Measurements from ENCODE around the gene EXOC4.

The EXOC4 gene

DNA sequence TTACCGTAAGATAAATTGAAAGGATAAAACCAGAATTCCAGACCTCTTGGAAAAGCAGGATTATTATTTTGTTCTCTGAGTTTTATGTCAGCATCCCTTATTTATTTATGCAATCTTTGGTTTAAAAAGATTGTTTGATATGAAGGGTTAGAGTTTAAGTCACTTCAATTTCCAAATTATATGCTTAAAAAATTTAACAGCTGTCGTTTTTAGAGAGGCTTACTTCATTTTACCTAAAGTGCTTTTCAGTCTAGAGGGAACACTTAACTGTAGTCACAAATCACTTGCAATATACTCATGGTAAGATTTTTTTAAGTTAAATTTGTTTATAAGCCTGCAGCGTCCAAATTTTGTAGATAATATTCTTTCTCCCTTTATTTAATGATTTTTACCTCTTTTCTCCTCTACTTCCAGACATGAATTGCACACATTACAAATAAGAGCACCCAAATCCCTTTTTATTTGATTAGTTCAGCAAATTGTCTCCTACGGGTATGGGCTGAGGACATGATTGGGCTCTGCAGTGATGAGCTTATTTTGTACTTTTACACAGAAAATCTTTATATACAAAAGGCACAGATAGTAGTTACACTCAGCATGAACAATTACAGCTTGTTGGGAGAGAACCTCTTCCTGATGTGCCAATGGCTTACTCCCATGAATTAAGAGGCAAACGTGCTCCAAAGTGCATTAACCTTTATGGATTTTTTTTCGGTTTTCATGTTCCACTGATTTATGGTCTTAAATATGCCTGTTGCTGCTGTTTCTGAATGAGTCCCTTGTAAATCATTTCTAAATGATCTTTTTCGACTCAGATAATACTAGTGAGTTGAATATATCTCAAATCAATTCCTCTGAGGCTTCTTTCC, 555.0 kb downstream of the EXOC4 start:
- DNase-seq, result no peak

GRCh38 chr7:133808493-133808866, 555.6 kb downstream of the EXOC4 start:
- DNase-seq, result no peak

DNA sequence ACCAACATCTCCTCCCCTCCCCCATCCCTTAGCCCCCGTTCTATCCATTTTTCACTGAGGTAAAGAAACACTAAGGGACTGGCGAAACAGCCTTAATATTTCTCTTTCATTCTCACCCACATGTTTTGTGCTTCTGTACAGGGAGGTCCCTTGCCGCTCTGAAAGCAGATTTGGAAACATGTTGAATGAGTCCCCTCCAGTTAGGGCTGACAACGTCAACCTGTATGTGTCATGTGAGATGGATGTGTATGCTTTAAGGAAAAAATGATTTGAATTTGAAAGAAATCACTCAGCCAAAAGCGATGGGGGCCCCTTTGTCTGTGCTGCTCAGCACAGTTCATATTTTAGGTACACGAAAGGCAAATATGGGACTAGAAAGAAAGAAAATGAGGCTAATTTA, 560.0 kb downstream of the EXOC4 start:
- DNase-seq, result no peak

DNA sequence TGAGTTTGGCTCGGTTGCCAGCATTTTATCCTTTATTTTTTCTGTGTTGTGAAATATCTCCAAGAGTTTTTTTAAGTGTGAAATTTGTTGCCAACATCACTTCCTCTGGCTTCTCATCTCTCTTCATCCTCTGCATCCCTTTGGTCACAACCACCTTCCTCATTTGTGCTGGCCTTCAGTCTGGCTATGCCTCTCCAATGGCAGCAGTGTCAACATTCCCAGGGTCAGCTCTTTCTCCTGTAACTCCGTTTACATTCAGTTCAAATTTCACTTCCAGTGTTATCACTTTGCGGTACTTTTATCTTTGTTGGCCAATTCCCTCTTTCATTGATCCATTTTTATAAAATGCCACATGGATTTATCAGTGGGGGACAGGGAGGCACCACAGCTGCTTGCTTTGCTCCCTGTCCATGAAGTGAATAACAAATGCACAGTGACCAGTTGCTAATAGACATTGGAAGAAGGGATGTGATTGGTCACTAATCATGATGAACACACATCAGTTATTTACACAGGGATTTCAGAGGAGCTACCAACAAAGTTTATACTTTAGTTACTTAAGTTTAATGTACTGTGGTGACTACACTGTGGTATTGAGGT, 562.8 kb downstream of the EXOC4 start:
- DNase-seq, result no peak

- DNase-seq, result no peak
These were observed 566.8 kb downstream of the EXOC4 start for GRCh38 chr7:133819695-133820094.

DNA sequence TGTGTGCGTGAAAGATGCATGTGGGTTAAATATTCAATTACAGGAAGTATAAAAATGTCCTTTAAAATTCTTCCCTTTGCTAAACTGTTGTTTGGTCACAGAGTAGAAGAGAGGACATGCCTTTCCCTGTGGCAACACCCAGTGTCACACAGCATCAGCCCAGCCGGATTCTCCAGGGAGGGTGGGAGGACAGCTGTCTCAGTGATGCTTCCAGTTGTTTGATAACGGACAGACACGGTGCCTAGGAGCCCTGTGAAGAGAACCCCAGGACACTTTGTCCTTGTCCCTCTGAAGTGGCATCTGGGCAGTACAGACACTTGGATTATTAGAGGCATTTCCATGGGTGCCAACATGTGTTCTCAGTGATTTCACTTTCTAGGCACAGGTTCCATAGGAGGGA, 567.7 kb downstream of the EXOC4 start:
- DNase-seq, result no peak

- DNase-seq, result no peak
These were observed 568.3 kb downstream of the EXOC4 start for GRCh38 chr7:133821171-133821570.

DNA sequence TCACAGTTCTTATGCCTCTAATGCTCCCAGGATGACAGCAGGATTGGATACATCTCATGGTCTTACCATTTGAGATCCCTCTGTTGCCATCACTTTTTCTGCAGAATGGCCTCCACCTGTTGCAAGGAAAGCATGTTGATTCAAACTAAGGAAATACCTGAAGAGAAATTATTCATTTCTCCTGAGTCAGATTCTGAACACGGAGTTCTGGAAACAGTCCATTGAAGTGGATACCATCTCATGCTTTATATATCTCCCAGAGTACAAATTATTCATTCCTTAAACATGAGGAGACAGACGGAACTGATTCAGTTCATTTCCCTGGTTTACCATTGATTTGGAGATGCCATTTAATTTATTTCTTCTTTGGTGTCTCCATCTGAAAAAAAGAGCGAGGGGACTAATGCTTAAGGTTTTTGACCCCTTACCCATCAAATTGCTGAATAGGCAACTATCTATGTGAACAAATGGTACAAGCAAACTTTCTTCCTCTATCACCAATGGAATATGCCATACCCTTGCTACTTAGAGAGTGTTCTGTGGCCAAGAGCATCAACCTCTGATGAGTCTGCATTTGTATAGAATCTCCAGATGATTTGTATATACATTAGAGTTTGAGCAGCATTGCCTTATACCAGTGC, 569.2 kb downstream of the EXOC4 start:
- no peak for DNase-seq

GRCh38 chr7:133822868-133823552, 570.1 kb downstream of the EXOC4 start:
- no peak for DNase-seq

DNA sequence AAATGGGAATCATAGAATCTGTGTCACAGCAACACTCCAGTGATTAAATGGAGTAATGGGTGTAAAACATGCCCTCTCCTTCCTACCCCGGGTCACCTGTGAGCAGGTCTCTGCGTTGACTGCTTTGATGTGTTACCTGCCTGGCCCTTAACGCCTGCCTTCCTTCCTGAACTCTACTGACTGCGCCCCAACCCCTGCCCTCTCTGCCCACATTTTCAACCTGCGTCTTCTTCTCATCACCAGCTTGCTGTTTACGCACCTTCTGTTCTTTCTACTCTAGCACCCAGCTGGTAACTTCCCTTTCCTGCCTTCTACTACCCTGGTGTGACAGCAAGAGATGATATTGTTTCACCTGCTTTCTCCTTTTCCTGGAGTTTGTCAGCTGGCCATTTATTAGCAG, 571.3 kb downstream of the EXOC4 start:
- no peak for DNase-seq

DNA sequence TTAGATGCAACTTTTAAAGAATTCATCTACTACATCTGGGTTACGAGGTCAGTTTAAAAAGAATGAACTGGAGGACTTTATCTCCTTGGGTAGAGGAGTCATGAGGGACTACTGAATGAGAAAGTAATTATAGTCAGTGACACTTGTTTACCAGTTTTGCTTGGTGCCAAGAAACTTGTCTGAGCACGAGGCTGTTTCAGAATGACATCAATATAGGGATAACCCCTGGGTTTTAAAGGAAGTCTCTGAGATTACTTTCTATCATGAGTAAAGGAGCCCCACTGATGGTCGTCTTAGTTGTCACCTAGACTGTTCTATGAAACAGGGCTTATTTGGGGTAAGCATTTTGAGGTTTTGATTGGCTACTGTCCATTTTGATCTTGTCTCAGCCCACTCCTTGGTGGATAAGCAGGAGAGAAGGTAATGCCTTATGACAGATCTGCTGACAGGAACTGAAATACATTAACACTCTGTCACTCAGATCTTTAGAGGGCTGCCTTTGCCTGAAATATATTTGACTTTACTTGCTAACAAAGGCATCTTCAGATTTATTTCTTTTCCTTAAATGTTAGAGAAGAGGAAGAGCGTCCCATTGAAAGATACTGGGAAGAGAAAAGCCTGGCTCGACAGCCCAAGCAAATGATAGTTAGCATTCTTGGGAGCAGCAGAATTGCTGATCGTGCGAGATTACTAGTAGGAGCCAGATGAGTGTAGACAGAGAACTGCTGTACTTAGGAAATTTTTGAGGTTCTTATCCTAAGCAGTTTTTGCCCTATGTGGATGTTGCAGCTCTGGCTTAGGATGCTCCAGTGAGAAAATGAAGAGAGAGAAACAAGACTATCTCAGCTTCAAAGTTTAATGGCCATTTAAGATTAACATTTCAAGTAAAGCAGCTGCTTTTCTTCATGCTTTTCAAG, 575.1 kb downstream of the EXOC4 start:
- DNase-seq, result no peak

DNA sequence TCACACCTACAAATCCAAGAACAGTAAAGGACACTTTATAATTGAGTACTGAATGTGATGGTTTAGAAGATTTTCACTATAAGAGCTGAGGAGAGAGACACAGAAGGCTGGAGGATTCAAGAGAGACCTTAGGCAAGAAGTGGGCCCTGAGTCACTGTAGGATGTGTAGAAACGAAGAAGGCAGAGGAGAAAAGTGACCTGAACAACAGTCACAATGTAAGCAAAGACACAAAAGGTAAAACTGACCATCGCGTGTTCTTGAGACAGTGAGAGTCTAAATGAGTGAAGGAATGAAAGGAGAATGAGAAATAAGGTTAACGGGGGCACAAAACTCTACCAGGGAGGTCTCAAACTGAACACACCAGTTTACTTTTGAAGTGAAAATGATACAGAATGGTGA, 576.0 kb downstream of the EXOC4 start:
- DNase-seq, result no peak

GRCh38 chr7:133829336-133829897, 576.5 kb downstream of the EXOC4 start:
- no peak for DNase-seq

- DNase-seq, result no peak
These were observed 577.2 kb downstream of the EXOC4 start for GRCh38 chr7:133830081-133830480.

- no peak for DNase-seq
These were observed 583.8 kb downstream of the EXOC4 start for GRCh38 chr7:133836666-133837065.

- DNase-seq, result no peak
These were observed 584.3 kb downstream of the EXOC4 start for GRCh38 chr7:133837224-133837623.

- DNase-seq, result no peak
These were observed 586.2 kb downstream of the EXOC4 start for GRCh38 chr7:133839121-133839520.

DNA sequence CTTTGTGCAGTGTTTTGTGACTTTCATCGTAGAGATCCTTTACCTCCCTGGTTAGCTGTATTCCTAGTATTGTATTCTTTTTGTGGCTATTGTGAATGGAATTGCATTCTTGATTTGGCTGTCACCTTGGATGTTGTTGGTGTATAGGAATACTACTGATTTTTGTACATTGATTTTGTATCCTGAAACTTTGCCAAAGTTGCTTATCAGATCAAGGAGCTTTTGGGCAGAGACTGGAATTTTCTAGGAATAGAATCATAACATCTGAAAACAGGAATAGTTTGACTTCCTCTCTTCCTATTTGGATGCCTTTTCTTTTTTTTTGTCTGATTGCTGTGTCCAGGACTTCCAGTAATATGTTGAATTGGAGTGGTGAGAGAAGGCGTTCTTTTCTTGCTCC, 590.5 kb downstream of the EXOC4 start:
- DNase-seq, result no peak

DNA sequence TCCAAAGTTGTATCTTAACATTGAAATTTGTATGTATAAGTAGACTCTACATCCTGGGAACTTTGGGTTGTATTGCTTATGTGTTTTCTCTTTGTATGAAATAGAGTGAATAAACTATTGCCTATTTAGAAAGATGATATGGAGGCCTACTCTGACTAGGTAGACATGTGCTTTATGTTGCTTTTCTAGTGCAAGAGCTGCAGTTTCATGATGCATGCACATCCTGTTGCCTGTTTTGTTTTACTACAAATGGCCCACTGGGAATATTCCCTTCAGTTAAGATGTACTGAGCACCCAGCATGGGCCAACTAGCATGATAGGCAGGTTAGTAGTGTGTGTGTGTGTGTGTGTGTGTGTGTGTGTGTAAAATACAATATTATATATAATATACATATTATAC, 592.1 kb downstream of the EXOC4 start:
- no peak for DNase-seq

DNA sequence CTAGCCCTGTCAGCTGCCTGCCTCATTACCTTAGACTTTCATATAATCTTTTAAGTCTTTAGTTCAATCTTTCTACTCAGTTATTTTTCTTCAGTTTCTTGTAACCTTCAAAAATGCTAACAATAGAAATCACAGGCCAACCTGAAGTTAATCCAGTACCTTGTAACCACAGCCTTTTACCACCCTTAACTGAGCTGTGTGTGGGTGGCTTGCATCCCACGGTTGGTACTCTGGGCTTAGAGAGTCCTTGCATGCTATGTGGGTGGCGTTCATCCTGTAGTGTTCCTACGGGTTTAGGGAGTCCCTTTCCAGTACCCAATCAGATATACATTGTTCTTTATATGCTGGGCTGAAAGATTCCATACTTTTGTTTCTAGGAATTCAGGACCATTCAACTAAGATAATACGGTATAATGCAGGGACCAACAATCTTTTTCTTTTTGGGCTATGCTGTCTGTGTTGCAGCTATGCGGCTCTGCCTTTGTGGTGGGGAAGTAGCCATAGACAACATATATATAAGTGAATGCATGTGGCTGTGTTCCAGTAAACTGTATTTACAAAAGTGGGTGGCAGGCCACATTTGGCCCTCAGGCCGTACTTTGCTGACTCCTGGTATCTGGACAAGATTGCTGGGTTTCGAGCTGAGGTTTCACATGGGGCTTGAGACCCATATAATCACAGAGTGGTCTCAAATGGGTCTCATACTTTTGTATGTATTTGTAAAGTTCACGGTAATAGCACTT, 593.5 kb downstream of the EXOC4 start:
- DNase-seq, result no peak

GRCh38 chr7:133850497-133851280, 597.8 kb downstream of the EXOC4 start:
- no peak for DNase-seq
